Hepatocyte (in vitro differentiated cells): ENCODE data around the gene SIM2. TPM values are rescaled to one million over a fixed set of nuclear protein-coding genes. Genes with fewer than 3 reads are reported as not detected.
A peak's percentile ranks its signal among the peaks of the same experiment; 100 is the strongest.

Experiments used
- DNase-seq: peaks from one replicate; pipeline ENCODE4 v3.0.0-alpha.2; 2016; ENCODE audit warnings: low spot score
- H2AFZ ChIP-seq: fragments of 200-600 bp; sonication (generic); 2 replicates; pipeline ENCODE4 v1.6.0; 2016; ENCODE audit warnings: antibody characterized with exemption, mild to moderate bottlenecking
- H3K27ac ChIP-seq: fragments of 200-600 bp; sonication (generic); 2 replicates; pipeline ENCODE4 v1.5.1; 2016; ENCODE audit warnings: mild to moderate bottlenecking
- H3K27me3 ChIP-seq: fragments of 200-600 bp; sonication (generic); 2 replicates; pipeline ENCODE4 v1.6.1; 2016
- H3K36me3 ChIP-seq: fragments of 200-600 bp; sonication (generic); replicated peaks from 2 replicates; pipeline ENCODE4 v1.5.1; 2016; ENCODE audit warnings: low read depth; ENCODE audit not compliant: insufficient read depth
- H3K4me1 ChIP-seq: fragments of 200-600 bp; sonication (generic); 2 replicates; pipeline ENCODE4 v1.5.1; 2016; ENCODE audit warnings: mild to moderate bottlenecking, moderate library complexity; ENCODE audit not compliant: insufficient read depth
- H3K4me2 ChIP-seq: fragments of 200-600 bp; sonication (generic); 2 replicates; pipeline ENCODE4 v1.6.0; 2016
- H3K4me3 ChIP-seq: fragments of 200-600 bp; sonication (generic); 2 replicates; pipeline ENCODE4 v1.5.1; 2016; ENCODE audit warnings: mild to moderate bottlenecking
- H3K79me2 ChIP-seq: fragments of 200-600 bp; sonication (generic); 2 replicates; pipeline ENCODE4 v1.6.0; 2017; ENCODE audit warnings: mild to moderate bottlenecking
- H3K9me2 ChIP-seq: fragments of 200-600 bp; sonication (generic); replicated peaks from 2 replicates; pipeline ENCODE4 v1.6.0; 2017; ENCODE audit warnings: mild to moderate bottlenecking; ENCODE audit not compliant: insufficient read depth
- H3K9me3 ChIP-seq: fragments of 200-600 bp; sonication (generic); 2 replicates; pipeline ENCODE4 v1.5.1; 2016; ENCODE audit warnings: low read depth, mild to moderate bottlenecking
- H4K20me1 ChIP-seq: fragments of 200-600 bp; sonication (generic); 2 replicates; pipeline ENCODE4 v1.6.0; 2016; ENCODE audit warnings: mild to moderate bottlenecking; ENCODE audit not compliant: insufficient read depth, poor library complexity, severe bottlenecking
- EZH2 ChIP-seq: fragments of 200-600 bp; sonication (generic); IDR thresholded peaks from 2 replicates; pipeline ENCODE4 v1.6.1; 2016; ENCODE audit warnings: antibody characterized with exemption, mild to moderate bottlenecking, borderline replicate concordance
- EZH2phosphoT487 ChIP-seq: fragments of 200-600 bp; sonication (generic); IDR thresholded peaks from one replicate; pipeline ENCODE4 v1.6.1; 2018; ENCODE audit warnings: antibody characterized with exemption, mild to moderate bottlenecking, low read depth, moderate library complexity; ENCODE audit not compliant: unreplicated experiment, severe bottlenecking
- WGBS: methylation state at CpG from one replicate; pipeline ENCODE4 v1.1.6; 2016; ENCODE audit warnings: low lambda C conversion rate; ENCODE audit errors: missing lambda C conversion rate; 5-methylcytosine and 5-hydroxymethylcytosine counted together
- polyA plus RNA-seq: library from polyadenylated mRNA; unstranded; fragments of >200 nt; fragmentation: Nextera tagmentation; extraction: Ambion mirVana; gene quantifications from 2 replicates; pipeline ENCODE4 v1.2.1, GENCODE V29; 2016
- total RNA-seq: library from RNA; depleted of rRNA; stranded (reverse); fragments of >200 nt; gene quantifications from 2 replicates; pipeline ENCODE4 v1.2.3, GENCODE V29; 2014
- TF ChIP-seq, protein P1 (sequence below): fragments of 200-600 bp; sonication (generic); IDR thresholded peaks from 2 replicates; pipeline ENCODE4 v1.5.1; 2016; ENCODE audit warnings: antibody characterized with exemption, mild to moderate bottlenecking; ENCODE audit not compliant: poor library complexity

Gene SIM2
- total and polyA plus RNA-seq, 2 experiments from 2014 or later: 0.20 to 0.35 TPM

DNA sequence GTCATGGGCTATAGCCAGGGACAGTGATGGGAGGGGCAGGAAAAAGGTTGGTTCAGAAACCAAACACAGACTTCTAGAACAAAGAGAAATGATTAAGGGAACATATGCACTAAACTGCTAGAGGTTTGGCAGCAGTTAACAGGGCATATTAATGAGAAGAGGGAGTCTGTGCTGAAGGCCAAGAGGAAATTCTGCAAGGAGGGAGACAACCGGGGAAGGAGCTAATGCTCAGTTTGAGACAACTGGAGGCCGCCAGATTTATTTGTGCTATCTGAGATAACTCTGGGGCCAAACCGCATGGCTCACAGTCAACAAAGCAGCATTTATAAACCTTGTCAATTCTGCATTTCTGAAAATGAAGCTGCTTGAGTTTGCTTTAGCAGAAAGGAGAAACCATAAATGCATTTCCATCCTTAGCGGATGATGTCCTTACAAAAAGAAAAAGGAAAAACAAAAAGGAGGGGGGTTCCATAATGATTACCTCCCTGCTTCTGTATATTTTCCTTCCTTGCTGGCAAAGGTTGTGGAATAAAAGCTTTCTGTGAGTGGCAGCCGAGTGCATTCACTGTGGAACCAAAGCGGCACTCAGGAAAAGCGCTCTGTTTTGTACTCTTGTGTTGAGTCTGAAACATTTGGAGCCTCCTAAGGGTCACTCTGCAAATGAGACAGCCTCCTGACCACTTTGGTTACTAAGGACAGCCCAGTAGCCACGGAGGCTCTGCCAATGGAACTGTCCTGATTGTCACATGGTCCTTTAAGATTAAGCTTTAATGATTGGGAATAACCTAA is 70.3 kb downstream of the SIM2 start:
- H3K4me2 ChIP-seq: peak overlapping the region; percentile 24
- 57% methylated on average over 8 of the region's 8 CpGs for WGBS
- no peaks in the 10 kb centered on the region for H3K9me2 ChIP-seq
- H3K9me3 ChIP-seq: no peaks in the 10 kb centered on the region
- no peaks in the 10 kb centered on the region for H3K27me3 ChIP-seq
- no peak overlapping the region for H3K4me3 ChIP-seq
- H4K20me1 ChIP-seq: no peaks in the 10 kb centered on the region
- H3K27ac ChIP-seq: peak overlapping the region; percentile 29
- TF ChIP-seq, protein P1, sequence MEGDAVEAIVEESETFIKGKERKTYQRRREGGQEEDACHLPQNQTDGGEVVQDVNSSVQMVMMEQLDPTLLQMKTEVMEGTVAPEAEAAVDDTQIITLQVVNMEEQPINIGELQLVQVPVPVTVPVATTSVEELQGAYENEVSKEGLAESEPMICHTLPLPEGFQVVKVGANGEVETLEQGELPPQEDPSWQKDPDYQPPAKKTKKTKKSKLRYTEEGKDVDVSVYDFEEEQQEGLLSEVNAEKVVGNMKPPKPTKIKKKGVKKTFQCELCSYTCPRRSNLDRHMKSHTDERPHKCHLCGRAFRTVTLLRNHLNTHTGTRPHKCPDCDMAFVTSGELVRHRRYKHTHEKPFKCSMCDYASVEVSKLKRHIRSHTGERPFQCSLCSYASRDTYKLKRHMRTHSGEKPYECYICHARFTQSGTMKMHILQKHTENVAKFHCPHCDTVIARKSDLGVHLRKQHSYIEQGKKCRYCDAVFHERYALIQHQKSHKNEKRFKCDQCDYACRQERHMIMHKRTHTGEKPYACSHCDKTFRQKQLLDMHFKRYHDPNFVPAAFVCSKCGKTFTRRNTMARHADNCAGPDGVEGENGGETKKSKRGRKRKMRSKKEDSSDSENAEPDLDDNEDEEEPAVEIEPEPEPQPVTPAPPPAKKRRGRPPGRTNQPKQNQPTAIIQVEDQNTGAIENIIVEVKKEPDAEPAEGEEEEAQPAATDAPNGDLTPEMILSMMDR: no peak
- no peak for TF ChIP-seq EZH2phosphoT487
- no peak for TF ChIP-seq EZH2
- DNase-seq: no peak
- no peaks in the 10 kb centered on the region for H3K36me3 ChIP-seq
- H3K4me1 ChIP-seq: peaks cover 15% of the 10 kb centered on the region
- no peaks in the 10 kb centered on the region for H3K79me2 ChIP-seq
- H2AFZ ChIP-seq: no peak overlapping the region

DNA sequence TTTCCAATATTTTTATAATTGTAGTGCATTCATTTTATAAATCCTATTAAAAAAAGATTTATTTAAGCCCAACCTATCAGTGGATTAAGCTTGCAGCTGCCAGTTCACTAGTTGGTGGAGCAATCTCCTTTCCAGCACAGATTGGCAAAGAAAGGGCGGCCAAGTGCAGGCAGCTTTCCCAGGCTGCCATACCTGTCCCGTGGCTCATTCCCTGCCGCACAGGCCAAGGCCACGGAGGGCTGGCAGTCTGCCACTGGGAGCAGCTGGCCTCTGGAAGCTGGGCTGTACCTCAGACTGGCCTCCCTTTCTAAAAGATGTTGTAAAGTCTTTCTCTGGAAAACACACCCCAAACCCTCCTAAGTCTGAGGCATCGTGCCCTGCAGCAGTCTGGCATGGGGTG is 74.2 kb downstream of the SIM2 start:
- peak; percentile 34 for DNase-seq
- Histone ChIP-seq H3K4me2 (no peak overlapping the region), H4K20me1 (no peaks in the 10 kb centered on the region), H3K9me2 (no peaks in the 10 kb centered on the region), H3K4me3 (no peak overlapping the region), H3K36me3 (no peaks in the 10 kb centered on the region), H3K4me1 (peaks cover 15% of the 10 kb centered on the region), H3K9me3 (no peaks in the 10 kb centered on the region), H3K27me3 (no peaks in the 10 kb centered on the region), H3K79me2 (no peaks in the 10 kb centered on the region), H2AFZ (no peak overlapping the region), H3K27ac (no peak overlapping the region)
- TF ChIP-seq EZH2 (no peak), EZH2phosphoT487 (no peak)
- TF ChIP-seq, protein P1: no peak
- WGBS: 68% methylated on average over 5 of the region's 5 CpGs

DNA sequence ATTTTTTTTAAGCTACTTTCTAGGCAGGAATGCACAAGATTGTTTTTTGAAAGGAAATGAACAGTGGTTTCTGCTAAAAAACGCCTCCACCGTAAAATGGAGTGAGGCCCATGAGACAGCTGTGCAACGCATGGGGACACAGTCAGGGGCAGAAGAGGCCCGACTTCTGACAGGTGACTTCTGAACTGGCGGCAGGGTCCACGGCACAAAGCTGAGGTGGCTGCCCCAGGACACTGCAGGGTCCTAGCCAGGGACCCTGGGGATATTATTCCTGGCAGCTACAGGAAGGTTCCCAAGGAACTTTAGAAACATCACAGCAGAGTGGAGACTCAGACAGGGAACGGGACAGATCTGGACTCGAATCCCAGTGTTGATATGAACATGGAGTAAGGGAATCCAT is 75.1 kb downstream of the SIM2 start:
- peaks cover 8% of the 10 kb centered on the region for H3K4me1 ChIP-seq
- no peak overlapping the region for H2AFZ ChIP-seq
- no peaks in the 10 kb centered on the region for H3K9me2 ChIP-seq
- no peaks in the 10 kb centered on the region for H3K79me2 ChIP-seq
- H3K27me3 ChIP-seq: no peaks in the 10 kb centered on the region
- H3K4me2 ChIP-seq: no peak overlapping the region
- H3K27ac ChIP-seq: no peak overlapping the region
- TF ChIP-seq EZH2 (no peak), EZH2phosphoT487 (no peak)
- TF ChIP-seq, protein P1: no peak
- 71% methylated on average over 8 of the region's 8 CpGs for WGBS
- no peak overlapping the region for H3K4me3 ChIP-seq
- H4K20me1 ChIP-seq: no peaks in the 10 kb centered on the region
- DNase-seq: no peak
- no peaks in the 10 kb centered on the region for H3K36me3 ChIP-seq
- H3K9me3 ChIP-seq: no peaks in the 10 kb centered on the region
